Neural progenitor cell (in vitro differentiated cells): Measurements from ENCODE around the gene FBXO34. TPM values are rescaled to one million over a fixed set of nuclear protein-coding genes. Genes with fewer than 3 reads are reported as not detected.

Experiments used
- DNase-seq: peaks from one replicate; pipeline ENCODE4 v3.0.0-alpha.2; 2016; ENCODE audit warnings: low spot score
- H2AFZ ChIP-seq: fragments of 200-600 bp; sonication (generic); replicated peaks from 2 replicates; pipeline ENCODE4 v1.6.1; 2016; ENCODE audit warnings: antibody characterized with exemption
- H3F3A ChIP-seq: fragments of 200-600 bp; sonication (generic); 2 replicates; pipeline ENCODE4 v1.6.1; 2016; ENCODE audit warnings: antibody characterized with exemption, low read depth
- H3K27ac ChIP-seq: fragments of 200-600 bp; sonication (generic); 2 replicates; pipeline ENCODE4 v1.5.1; 2016; ENCODE audit warnings: mild to moderate bottlenecking
- H3K27me3 ChIP-seq: fragments of 200-600 bp; sonication (generic); 2 replicates; pipeline ENCODE4 v1.6.1; 2016; ENCODE audit warnings: mild to moderate bottlenecking, moderate library complexity
- H3K36me3 ChIP-seq: fragments of 200-600 bp; sonication (generic); 2 replicates; pipeline ENCODE4 v1.5.1; 2016
- H3K4me1 ChIP-seq: fragments of 200-600 bp; sonication (generic); 2 replicates; pipeline ENCODE4 v1.6.1; 2016; ENCODE audit warnings: mixed run types
- H3K4me2 ChIP-seq: fragments of 200-600 bp; sonication (generic); 2 replicates; pipeline ENCODE4 v1.6.1; 2016
- H3K4me3 ChIP-seq: fragments of 200-600 bp; sonication (generic); 2 replicates; pipeline ENCODE4 v1.5.1; 2016
- H3K79me2 ChIP-seq: fragments of 200-600 bp; sonication (generic); 2 replicates; pipeline ENCODE4 v1.6.1; 2016; ENCODE audit warnings: low read depth
- H3K9ac ChIP-seq: fragments of 200-600 bp; sonication (generic); 2 replicates; pipeline ENCODE4 v1.6.1; 2016
- H3K9me3 ChIP-seq: fragments of 200-600 bp; sonication (generic); 2 replicates; pipeline ENCODE4 v1.5.1; 2016; ENCODE audit warnings: low read depth
- H4K20me1 ChIP-seq: fragments of 200-600 bp; sonication (generic); 2 replicates; pipeline ENCODE4 v1.6.1; 2016; ENCODE audit warnings: low read depth
- H3K27ac Mint-ChIP-seq: 3 replicates; pipeline ENCODE4 v1.8.0; 2021; ENCODE audit warnings: mixed read lengths
- H3K27me3 Mint-ChIP-seq: 2 replicates; pipeline ENCODE4 v1.8.0; 2022; ENCODE audit warnings: low read depth, mild to moderate bottlenecking, inconsistent platforms, moderate library complexity, mixed read lengths; ENCODE audit not compliant: insufficient read depth
- H3K36me3 Mint-ChIP-seq: 3 replicates; pipeline ENCODE4 v1.8.0; 2021; ENCODE audit warnings: mixed read lengths
- H3K4me1 Mint-ChIP-seq: 3 replicates; pipeline ENCODE4 v1.8.0; 2021; ENCODE audit warnings: mixed read lengths
- H3K4me3 Mint-ChIP-seq: 3 replicates; pipeline ENCODE4 v1.8.0; 2021; ENCODE audit warnings: mild to moderate bottlenecking, moderate library complexity, mixed read lengths
- H3K9me3 Mint-ChIP-seq: 3 replicates; pipeline ENCODE4 v1.8.0; 2020; ENCODE audit warnings: mixed read lengths
- EZH2 ChIP-seq: fragments of 200-600 bp; sonication (generic); IDR thresholded peaks from 2 replicates; pipeline ENCODE4 v1.6.1; 2017; ENCODE audit warnings: antibody characterized with exemption, mild to moderate bottlenecking, moderate library complexity
- EZH2phosphoT487 ChIP-seq: fragments of 200-600 bp; sonication (generic); IDR thresholded peaks from 2 replicates; pipeline ENCODE4 v1.6.1; 2017; ENCODE audit warnings: antibody characterized with exemption
- total RNA-seq: library from RNA; depleted of rRNA; stranded (reverse); fragments of >200 nt; gene quantifications from 2 replicates; pipeline ENCODE4 v1.2.3, GENCODE V29; 2015; ENCODE audit warnings: low replicate concordance
- TF ChIP-seq, protein P1 (sequence below): fragments of 200-600 bp; sonication (generic); IDR thresholded peaks from 2 replicates; pipeline ENCODE4 v1.5.1; 2017; ENCODE audit warnings: antibody characterized with exemption, mild to moderate bottlenecking

Gene FBXO34
- total RNA-seq, 1 donor from 2014 or later: 23.2 TPM

DNA sequence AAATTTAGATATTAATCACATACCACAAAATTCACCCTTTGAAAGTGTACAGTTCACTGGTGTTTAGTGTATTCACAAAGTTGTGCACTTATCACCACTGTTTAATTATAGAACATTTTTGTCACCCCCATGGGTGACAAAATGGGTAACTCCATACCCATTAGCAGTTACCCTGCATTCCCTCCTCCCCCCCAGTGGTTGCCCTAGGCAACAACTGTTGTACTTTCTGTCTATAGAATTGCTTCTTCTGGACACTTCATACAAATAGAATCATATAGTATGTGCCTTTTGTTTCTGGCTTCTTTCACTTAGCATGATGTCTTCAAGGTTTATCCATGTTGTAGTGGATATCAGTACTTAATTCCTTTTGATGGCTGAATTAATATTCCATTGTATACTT, 52.7 kb downstream of the FBXO34 start:
- Histone ChIP-seq H3K4me3 (no peak overlapping the region), H3F3A (peaks cover 9% of the 10 kb centered on the region), H4K20me1 (peaks cover 10% of the 10 kb centered on the region), H3K27me3 (no peaks in the 10 kb centered on the region), H3K4me1 (peaks cover 18% of the 10 kb centered on the region), H2AFZ (no peak overlapping the region), H3K36me3 (no peaks in the 10 kb centered on the region), H3K27ac (no peak overlapping the region), H3K79me2 (peaks cover 42% of the 10 kb centered on the region), H3K4me2 (no peak overlapping the region), H3K9ac (no peak overlapping the region), H3K9me3 (no peaks in the 10 kb centered on the region)
- Mint-ChIP-seq H3K27me3 (no peaks in the 10 kb centered on the region), H3K4me1 (peaks cover 6% of the 10 kb centered on the region), H3K27ac (no peak overlapping the region), H3K36me3 (peaks cover 15% of the 10 kb centered on the region), H3K9me3 (peaks cover 9% of the 10 kb centered on the region), H3K4me3 (no peak overlapping the region)
- TF ChIP-seq EZH2phosphoT487 (no peak), EZH2 (no peak)
- TF ChIP-seq, protein P1, sequence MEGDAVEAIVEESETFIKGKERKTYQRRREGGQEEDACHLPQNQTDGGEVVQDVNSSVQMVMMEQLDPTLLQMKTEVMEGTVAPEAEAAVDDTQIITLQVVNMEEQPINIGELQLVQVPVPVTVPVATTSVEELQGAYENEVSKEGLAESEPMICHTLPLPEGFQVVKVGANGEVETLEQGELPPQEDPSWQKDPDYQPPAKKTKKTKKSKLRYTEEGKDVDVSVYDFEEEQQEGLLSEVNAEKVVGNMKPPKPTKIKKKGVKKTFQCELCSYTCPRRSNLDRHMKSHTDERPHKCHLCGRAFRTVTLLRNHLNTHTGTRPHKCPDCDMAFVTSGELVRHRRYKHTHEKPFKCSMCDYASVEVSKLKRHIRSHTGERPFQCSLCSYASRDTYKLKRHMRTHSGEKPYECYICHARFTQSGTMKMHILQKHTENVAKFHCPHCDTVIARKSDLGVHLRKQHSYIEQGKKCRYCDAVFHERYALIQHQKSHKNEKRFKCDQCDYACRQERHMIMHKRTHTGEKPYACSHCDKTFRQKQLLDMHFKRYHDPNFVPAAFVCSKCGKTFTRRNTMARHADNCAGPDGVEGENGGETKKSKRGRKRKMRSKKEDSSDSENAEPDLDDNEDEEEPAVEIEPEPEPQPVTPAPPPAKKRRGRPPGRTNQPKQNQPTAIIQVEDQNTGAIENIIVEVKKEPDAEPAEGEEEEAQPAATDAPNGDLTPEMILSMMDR: no peak
- DNase-seq: no peak

DNA sequence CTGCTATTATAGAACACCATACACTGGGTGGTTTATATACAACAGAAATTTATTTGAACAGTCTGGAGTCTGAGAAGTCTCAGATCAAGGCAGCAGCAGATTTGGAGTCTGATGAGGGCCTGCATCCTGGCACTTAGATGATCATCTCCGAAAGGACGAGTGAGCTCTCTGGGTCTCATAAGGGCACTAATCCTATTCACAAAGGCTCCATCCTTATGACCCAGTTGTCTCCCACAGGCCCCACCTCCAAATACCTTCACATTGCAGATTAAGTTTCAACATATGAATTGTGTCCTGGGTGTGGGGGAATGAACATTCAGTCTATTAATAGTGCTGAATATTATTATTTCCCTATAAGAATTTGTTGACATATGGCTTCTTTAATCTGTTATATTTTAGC, 53.6 kb downstream of the FBXO34 start:
- H3K36me3 Mint-ChIP-seq: peaks cover 12% of the 10 kb centered on the region
- Histone ChIP-seq H3K79me2 (peaks cover 48% of the 10 kb centered on the region), H3K4me2 (no peak overlapping the region), H4K20me1 (peaks cover 10% of the 10 kb centered on the region), H3K9ac (no peak overlapping the region), H3K9me3 (no peaks in the 10 kb centered on the region), H3K27me3 (no peaks in the 10 kb centered on the region), H3K4me3 (no peak overlapping the region), H3F3A (peaks cover 9% of the 10 kb centered on the region), H3K4me1 (peaks cover 18% of the 10 kb centered on the region), H3K36me3 (no peaks in the 10 kb centered on the region), H2AFZ (no peak overlapping the region), H3K27ac (no peak overlapping the region)
- H3K9me3 Mint-ChIP-seq: peaks cover 9% of the 10 kb centered on the region
- H3K27ac Mint-ChIP-seq: no peak overlapping the region
- TF ChIP-seq, protein P1: no peak
- TF ChIP-seq EZH2: no peak
- no peak for TF ChIP-seq EZH2phosphoT487
- no peaks in the 10 kb centered on the region for H3K27me3 Mint-ChIP-seq
- peaks cover 6% of the 10 kb centered on the region for H3K4me1 Mint-ChIP-seq
- H3K4me3 Mint-ChIP-seq: no peak overlapping the region
- no peak for DNase-seq

- H3K27ac Mint-ChIP-seq: no peak overlapping the region
- no peak for DNase-seq
- no peak overlapping the region for H3K27ac ChIP-seq
- H3F3A ChIP-seq: peaks cover 9% of the 10 kb centered on the region
- H3K27me3 ChIP-seq: no peaks in the 10 kb centered on the region
- no peak overlapping the region for H3K9ac ChIP-seq
- H3K4me1 ChIP-seq: peaks cover 18% of the 10 kb centered on the region
- peaks cover 50% of the 10 kb centered on the region for H3K79me2 ChIP-seq
- peaks cover 6% of the 10 kb centered on the region for H3K4me1 Mint-ChIP-seq
- H3K4me3 ChIP-seq: no peak overlapping the region
- H3K4me3 Mint-ChIP-seq: no peak overlapping the region
- peaks cover 9% of the 10 kb centered on the region for H3K9me3 Mint-ChIP-seq
- no peak for TF ChIP-seq EZH2phosphoT487
- H3K27me3 Mint-ChIP-seq: no peaks in the 10 kb centered on the region
- H4K20me1 ChIP-seq: peaks cover 10% of the 10 kb centered on the region
- H3K9me3 ChIP-seq: no peaks in the 10 kb centered on the region
- no peak overlapping the region for H3K4me2 ChIP-seq
- no peaks in the 10 kb centered on the region for H3K36me3 ChIP-seq
- no peak overlapping the region for H2AFZ ChIP-seq
- peaks cover 12% of the 10 kb centered on the region for H3K36me3 Mint-ChIP-seq
Measured at GRCh38 chr14:55327179-55327578, 56.0 kb downstream of the FBXO34 start.

DNA sequence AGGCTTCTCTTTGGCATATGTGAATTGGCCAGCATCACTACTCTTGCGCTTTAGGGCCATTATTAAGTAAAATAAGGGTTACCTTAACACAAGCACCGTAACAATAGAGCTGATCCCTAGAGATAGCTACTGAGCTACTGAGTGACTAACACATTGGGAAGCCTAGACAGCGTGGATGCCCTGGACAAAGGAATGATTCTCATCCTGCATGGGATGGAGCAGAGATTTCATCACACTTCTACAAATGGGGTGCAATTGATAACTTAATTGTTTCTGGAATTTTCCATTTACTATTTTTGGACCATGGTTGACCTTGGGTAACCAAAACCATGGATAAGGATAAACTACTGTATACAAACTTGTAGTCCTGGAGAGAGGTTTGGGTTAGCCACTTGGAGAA, 57.1 kb downstream of the FBXO34 start:
- no peaks in the 10 kb centered on the region for H3K9me3 ChIP-seq
- Mint-ChIP-seq H3K9me3 (peaks cover 9% of the 10 kb centered on the region), H3K4me3 (no peak overlapping the region), H3K27me3 (no peaks in the 10 kb centered on the region), H3K36me3 (peaks cover 12% of the 10 kb centered on the region), H3K27ac (no peak overlapping the region), H3K4me1 (peaks cover 6% of the 10 kb centered on the region)
- H2AFZ ChIP-seq: no peak overlapping the region
- H3K4me2 ChIP-seq: no peak overlapping the region
- peaks cover 9% of the 10 kb centered on the region for H3F3A ChIP-seq
- TF ChIP-seq EZH2phosphoT487 (no peak), EZH2 (no peak)
- TF ChIP-seq, protein P1: no peak
- no peaks in the 10 kb centered on the region for H3K27me3 ChIP-seq
- no peaks in the 10 kb centered on the region for H3K36me3 ChIP-seq
- peaks cover 50% of the 10 kb centered on the region for H3K79me2 ChIP-seq
- DNase-seq: no peak
- H3K4me3 ChIP-seq: no peak overlapping the region
- H3K9ac ChIP-seq: no peak overlapping the region
- H4K20me1 ChIP-seq: peaks cover 10% of the 10 kb centered on the region
- H3K27ac ChIP-seq: no peak overlapping the region
- peaks cover 18% of the 10 kb centered on the region for H3K4me1 ChIP-seq
